B cell (primary cell): ENCODE results near the gene DIP2B. TPM values are rescaled to one million over a fixed set of nuclear protein-coding genes. Genes with fewer than 3 reads are reported as not detected.

Source experiments
- ATAC-seq: fragments of 200-7000 bp; cut with Tn5 transposase; one replicate; pipeline ENCODE4 v1.10.0; 2021; ENCODE audit warnings: low read depth, mild to moderate bottlenecking, moderate number of reproducible peaks, moderate library complexity
- CTCF ChIA-PET: fragments of 350-600 bp; sonication (Branson Sonifier 250); formaldehyde crosslinking; loops from one replicate; lab custom pipeline; 2021; ENCODE audit warnings: antibody characterized with exemption, inconsistent platforms; lab: Charles Lee
- POLR2A ChIA-PET: fragments of 350-600 bp; sonication (Branson Sonifier 250); formaldehyde crosslinking; loops from one replicate; lab custom pipeline; 2021; ENCODE audit warnings: antibody characterized with exemption; lab: Charles Lee
- DNase-seq: peaks from one replicate; pipeline ENCODE4 v3.0.0; 2013
- H2AFZ ChIP-seq: 2 replicates; pipeline ENCODE4 v1.6.1; 2012; ENCODE audit warnings: mild to moderate bottlenecking, low read depth, low read length; ENCODE audit not compliant: insufficient read depth, poor library complexity, severe bottlenecking
- H3K27ac ChIP-seq, 2 donors: 1 replicate in 1 of 2; 2 replicates in 1 of 2; pipeline ENCODE4 v1.5.1; 2012 to 2013; ENCODE audit warnings: low read length in 2 of 2, mild to moderate bottlenecking in 2 of 2, moderate library complexity in 1 of 2
- H3K27me3 ChIP-seq, 4 experiments: fragments of 200-600 bp in 1 of 4; sonication (generic) in 1 of 4; replicated peaks in 1 of 4; 1 replicate in 2 of 4; 2 replicates in 2 of 4; pipeline versions ENCODE4 v1.6.1 to v1.7.0; 2013 to 2016; ENCODE audit warnings: low read length in 3 of 4, mild to moderate bottlenecking in 2 of 4, mixed read lengths in 1 of 4, moderate library complexity in 1 of 4; ENCODE audit not compliant: insufficient read depth in 4 of 4, control insufficient read depth in 3 of 4; ENCODE audit errors: control extremely low read depth in 1 of 4
- H3K36me3 ChIP-seq, 2 experiments: replicated peaks in 1 of 2; 1 replicate in 1 of 2; 2 replicates in 1 of 2; pipeline versions ENCODE4 v1.6.1 to v1.7.1; 2013; ENCODE audit warnings: low read length in 1 of 2; ENCODE audit not compliant: insufficient read depth in 2 of 2, control insufficient read depth in 1 of 2; ENCODE audit errors: control extremely low read depth in 1 of 2, extremely low read depth in 1 of 2
- H3K4me1 ChIP-seq, 2 donors: fragments of 200-600 bp in 1 of 2; sonication (generic) in 1 of 2; 1 replicate in 1 of 2; 2 replicates in 1 of 2; pipeline versions ENCODE4 v1.5.1 to v1.6.1; 2013 to 2017; ENCODE audit warnings: low read length in 2 of 2; ENCODE audit not compliant: control insufficient read depth in 2 of 2, insufficient read depth in 2 of 2
- H3K4me2 ChIP-seq: replicated peaks from 2 replicates; pipeline ENCODE3; 2012; ENCODE audit warnings: mild to moderate bottlenecking, low read depth, low read length; ENCODE audit not compliant: poor library complexity, severe bottlenecking
- H3K4me3 ChIP-seq, 5 experiments: fragments of 200-600 bp in 1 of 5; sonication (generic) in 1 of 5; 1 replicate in 3 of 5; 2 replicates in 2 of 5; pipeline versions ENCODE4 v1.5.1 to v1.7.0; 2011 to 2016; ENCODE audit warnings: low read length in 4 of 5, mild to moderate bottlenecking in 4 of 5, low read depth in 2 of 5, control low read depth in 1 of 5, moderate library complexity in 1 of 5; ENCODE audit not compliant: insufficient read depth in 1 of 5; ENCODE audit errors: control extremely low read depth in 1 of 5, extremely low read depth in 1 of 5
- H3K79me2 ChIP-seq: fragments of 200-600 bp; sonication (generic); one replicate; pipeline ENCODE4 v1.6.0; 2016; ENCODE audit warnings: low read length; ENCODE audit not compliant: control insufficient read depth, insufficient read depth
- H3K9ac ChIP-seq: fragments of 200-600 bp; sonication (generic); 2 replicates; pipeline ENCODE4 v1.6.1; 2017; ENCODE audit warnings: mild to moderate bottlenecking, low read length, moderate library complexity
- H3K9me3 ChIP-seq, 3 donors: one replicate each; pipeline versions ENCODE4 v1.6.1 to v1.7.1; 2013; ENCODE audit warnings: low read length in 2 of 3; ENCODE audit not compliant: control insufficient read depth in 2 of 3, insufficient read depth in 1 of 3; ENCODE audit errors: control extremely low read depth in 1 of 3
- H4K20me1 ChIP-seq: 2 replicates; pipeline ENCODE4 v1.6.0; 2012; ENCODE audit warnings: mild to moderate bottlenecking, low read length; ENCODE audit not compliant: insufficient read depth, control insufficient read depth, poor library complexity, severe bottlenecking
- H3K27ac Mint-ChIP-seq: one replicate; pipeline ENCODE4 v1.8.0; 2021; ENCODE audit warnings: mixed read lengths
- H3K27me3 Mint-ChIP-seq: one replicate; pipeline ENCODE4 v1.8.0; 2021; ENCODE audit warnings: mixed read lengths
- H3K4me1 Mint-ChIP-seq: one replicate; pipeline ENCODE4 v1.8.0; 2021; ENCODE audit warnings: mixed read lengths
- H3K4me3 Mint-ChIP-seq: one replicate; pipeline ENCODE4 v1.8.0; 2021; ENCODE audit warnings: mixed read lengths
- H3K9me3 Mint-ChIP-seq: one replicate; pipeline ENCODE4 v1.8.0; 2022; ENCODE audit warnings: mixed read lengths; ENCODE audit not compliant: insufficient read depth
- EZH2 ChIP-seq: IDR thresholded peaks from 2 replicates; pipeline ENCODE4 v1.6.1; 2012; ENCODE audit warnings: borderline replicate concordance, low read depth, mild to moderate bottlenecking, moderate library complexity, low read length; ENCODE audit not compliant: insufficient read depth, poor library complexity, severe bottlenecking
- WGBS: methylation state at CpG from one replicate; pipeline ENCODE4 v1.1.5; 2013; ENCODE audit warnings: missing lambda C conversion rate; ENCODE audit not compliant: insufficient coverage; 5-methylcytosine and 5-hydroxymethylcytosine counted together
- intact Hi-C: fragments of 100-400 bp; cut with micrococcal nuclease; formaldehyde crosslinking; loops from one replicate; pipeline ENCODE4 v1.10.0; 2022
- polyA plus RNA-seq: library from polyadenylated mRNA; depleted of rRNA; stranded (reverse); fragments of >200 nt; gene quantifications from 2 replicates; pipeline ENCODE4 v1.2.3, GENCODE V29; 2012
- total RNA-seq, 2 donors: library from RNA; stranded (reverse); fragments of 120-200 nt in 1 of 2; gene quantifications; 1 replicate in 1 of 2; 2 replicates in 1 of 2; pipeline versions ENCODE4 v1.2.3 to v1.2.4, GENCODE V29; 2013 to 2022
- TF ChIP-seq, protein P1 (sequence below): fragments of 200-600 bp; IDR thresholded peaks from one replicate; pipeline ENCODE4 v1.8.0; 2022; ENCODE audit warnings: antibody characterized with exemption, mild to moderate bottlenecking

DIP2B gene
- total and polyA plus RNA-seq, 2 donors (not counting 1 experiment from before 2014, with no cell fraction given), result 16.4 to 38.8 TPM

- ATAC-seq (no peak), DNase-seq (no peak)
- intact Hi-C loops, result no loop called here
- H3K9me3 Mint-ChIP-seq, result no peaks in the 10 kb centered on the region
- Histone ChIP-seq H3K4me2 (no peak overlapping the region), H3K9ac (no peak overlapping the region), H3K4me3 (no peak overlapping the region), H3K27ac (no peak overlapping the region), H2AFZ (no peak overlapping the region), H4K20me1 (peaks cover 63% of the 10 kb centered on the region), H3K79me2 (peaks cover 90% of the 10 kb centered on the region), H3K36me3 (peaks cover under 1 to 5% of the 10 kb centered on the region in 2 experiments), H3K4me1 (peaks cover 8 to 17% of the 10 kb centered on the region in 2 donors), H3K27me3 (no peaks in the 10 kb centered on the region), H3K9me3 (no peaks in the 10 kb centered on the region)
- ChIA-PET CTCF (no interaction called here), POLR2A (no interaction called here)
- peak overlapping the region; percentile 60 for H3K27ac Mint-ChIP-seq
- TF ChIP-seq, protein P1, sequence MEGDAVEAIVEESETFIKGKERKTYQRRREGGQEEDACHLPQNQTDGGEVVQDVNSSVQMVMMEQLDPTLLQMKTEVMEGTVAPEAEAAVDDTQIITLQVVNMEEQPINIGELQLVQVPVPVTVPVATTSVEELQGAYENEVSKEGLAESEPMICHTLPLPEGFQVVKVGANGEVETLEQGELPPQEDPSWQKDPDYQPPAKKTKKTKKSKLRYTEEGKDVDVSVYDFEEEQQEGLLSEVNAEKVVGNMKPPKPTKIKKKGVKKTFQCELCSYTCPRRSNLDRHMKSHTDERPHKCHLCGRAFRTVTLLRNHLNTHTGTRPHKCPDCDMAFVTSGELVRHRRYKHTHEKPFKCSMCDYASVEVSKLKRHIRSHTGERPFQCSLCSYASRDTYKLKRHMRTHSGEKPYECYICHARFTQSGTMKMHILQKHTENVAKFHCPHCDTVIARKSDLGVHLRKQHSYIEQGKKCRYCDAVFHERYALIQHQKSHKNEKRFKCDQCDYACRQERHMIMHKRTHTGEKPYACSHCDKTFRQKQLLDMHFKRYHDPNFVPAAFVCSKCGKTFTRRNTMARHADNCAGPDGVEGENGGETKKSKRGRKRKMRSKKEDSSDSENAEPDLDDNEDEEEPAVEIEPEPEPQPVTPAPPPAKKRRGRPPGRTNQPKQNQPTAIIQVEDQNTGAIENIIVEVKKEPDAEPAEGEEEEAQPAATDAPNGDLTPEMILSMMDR, result no peak
- TF ChIP-seq EZH2, result no peak
- H3K4me1 Mint-ChIP-seq, result peaks cover 19% of the 10 kb centered on the region
- no peaks in the 10 kb centered on the region for H3K27me3 Mint-ChIP-seq
- 87% methylated on average over 4 of the region's 8 CpGs for WGBS
- H3K4me3 Mint-ChIP-seq, result no peak overlapping the region
Measured at GRCh38 chr12:50589650-50590435, 85.1 kb downstream of the DIP2B start.

- Histone ChIP-seq H2AFZ (no peak overlapping the region), H3K36me3 (peaks cover 0 to 2% of the 10 kb centered on the region in 2 experiments), H3K27ac (peak overlapping the region in 1 of 2 donors; percentile 13), H3K27me3 (no peaks in the 10 kb centered on the region), H4K20me1 (peaks cover 61% of the 10 kb centered on the region), H3K4me1 (peaks cover 4 to 10% of the 10 kb centered on the region in 2 donors), H3K9me3 (no peaks in the 10 kb centered on the region), H3K4me3 (no peak overlapping the region), H3K79me2 (peaks cover 90% of the 10 kb centered on the region), H3K9ac (no peak overlapping the region), H3K4me2 (no peak overlapping the region)
- ATAC-seq (no peak), DNase-seq (no peak)
- CTCF ChIA-PET, result no interaction called here
- Mint-ChIP-seq H3K27ac (no peak overlapping the region), H3K4me1 (peaks cover 24% of the 10 kb centered on the region), H3K4me3 (no peak overlapping the region), H3K27me3 (no peaks in the 10 kb centered on the region), H3K9me3 (no peaks in the 10 kb centered on the region)
- intact Hi-C loops, result no loop called here
- TF ChIP-seq, protein P1, result no peak
- no peak for TF ChIP-seq EZH2
- POLR2A ChIA-PET, result interaction anchor here (0.7 kb wide), 1 partner anchor 576 kb away, joined by 3 read pairs; no protein-coding TSS in a partner anchor
Measured at GRCh38 chr12:50590869-50591268, 86.1 kb downstream of the DIP2B start.
